GM21529 (cell line): ENCODE data around the gene TOX3.

ENCODE experiments used
- ATAC-seq: cut with Tn5 transposase; IDR thresholded peaks from one replicate; pipeline ENCODE4 v1.9.1; 2021; ENCODE audit not compliant: unreplicated experiment

TOX3 gene

GRCh38 chr16:52539191-52539590 is 7.8 kb downstream of the TOX3 start:
- no peak for ATAC-seq

- ATAC-seq, result no peak
These were observed 8.4 kb downstream of the TOX3 start for GRCh38 chr16:52538511-52538910.

GRCh38 chr16:52537516-52537915 is 9.4 kb downstream of the TOX3 start:
- no peak for ATAC-seq

- ATAC-seq, result no peak
These were observed 11.9 kb downstream of the TOX3 start for GRCh38 chr16:52535076-52535475.

GRCh38 chr16:52533296-52533695 is 13.6 kb downstream of the TOX3 start:
- no peak for ATAC-seq

- ATAC-seq, result no peak
These were observed 14.6 kb downstream of the TOX3 start for GRCh38 chr16:52532384-52532783.

GRCh38 chr16:52529226-52529625 is 17.7 kb downstream of the TOX3 start:
- ATAC-seq, result no peak

- ATAC-seq, result no peak
These were observed 18.4 kb downstream of the TOX3 start for GRCh38 chr16:52528393-52529065.

GRCh38 chr16:52526830-52527229 is 20.1 kb downstream of the TOX3 start:
- ATAC-seq, result no peak

GRCh38 chr16:52526116-52526828 is 20.7 kb downstream of the TOX3 start:
- no peak for ATAC-seq

GRCh38 chr16:52521570-52521969 is 25.4 kb downstream of the TOX3 start:
- no peak for ATAC-seq

GRCh38 chr16:52518884-52519283 is 28.1 kb downstream of the TOX3 start:
- no peak for ATAC-seq

- ATAC-seq, result no peak
These were observed 31.8 kb downstream of the TOX3 start for GRCh38 chr16:52515068-52515671.

- ATAC-seq, result no peak
These were observed 34.5 kb downstream of the TOX3 start for GRCh38 chr16:52512297-52512987.

- no peak for ATAC-seq
These were observed 45.2 kb downstream of the TOX3 start for GRCh38 chr16:52501746-52502145.

GRCh38 chr16:52500963-52501362 is 46.0 kb downstream of the TOX3 start:
- no peak for ATAC-seq

- ATAC-seq, result no peak
These were observed 47.9 kb downstream of the TOX3 start for GRCh38 chr16:52499060-52499440.

GRCh38 chr16:52498328-52499059 is 48.4 kb downstream of the TOX3 start:
- ATAC-seq, result no peak

GRCh38 chr16:52497067-52497816 is 49.7 kb downstream of the TOX3 start:
- no peak for ATAC-seq
